VCaP (cell line): Measurements from ENCODE around the gene BMPR1B.
A peak's percentile ranks its signal among the peaks of the same experiment; 100 is the strongest.

Experiments used
- H3K27ac ChIP-seq: fragments of 450-650 bp; 2 replicates; pipeline ENCODE4 v1.5.1; 2017
- CTCF ChIP-seq: fragments of 450-650 bp; conservative IDR thresholded peaks from 2 replicates; pipeline ENCODE4 v1.5.1; 2017; ENCODE audit warnings: mild to moderate bottlenecking, moderate library complexity

BMPR1B gene

GRCh38 chr4:94814237-94814636, 56.5 kb downstream of the BMPR1B start:
- TF ChIP-seq CTCF, result no peak
- H3K27ac ChIP-seq, result no peak overlapping the region

GRCh38 chr4:94819371-94820168, 61.8 kb downstream of the BMPR1B start:
- TF ChIP-seq CTCF, result no peak

GRCh38 chr4:94826206-94826605, 68.5 kb downstream of the BMPR1B start:
- no peak for TF ChIP-seq CTCF
- peak overlapping the region; percentile 30 for H3K27ac ChIP-seq

More at GRCh38 chr4:94819371-94820168, 61.8 kb downstream of the BMPR1B start:
- no peak overlapping the region for H3K27ac ChIP-seq

- H3K27ac ChIP-seq, result no peak overlapping the region
- no peak for TF ChIP-seq CTCF
Observed at GRCh38 chr4:94827481-94828110, 69.8 kb downstream of the BMPR1B start.

- no peak overlapping the region for H3K27ac ChIP-seq
- no peak for TF ChIP-seq CTCF
Observed at GRCh38 chr4:94828882-94829281, 71.1 kb downstream of the BMPR1B start.

- TF ChIP-seq CTCF, result no peak
- H3K27ac ChIP-seq, result no peak overlapping the region
Observed at GRCh38 chr4:94831607-94832006, 73.9 kb downstream of the BMPR1B start.

GRCh38 chr4:94832329-94832728, 74.6 kb downstream of the BMPR1B start:
- peak overlapping the region; percentile 19; the same call in 1 of the 2 replicates for H3K27ac ChIP-seq

- no peak for TF ChIP-seq CTCF
- H3K27ac ChIP-seq, result peak overlapping the region; percentile 34; the same call in 1 of the 2 replicates
Observed at GRCh38 chr4:94833394-94833793, 75.6 kb downstream of the BMPR1B start.
